GM12878 (cell line): ENCODE results near the gene C1D. TPM values are rescaled to one million over a fixed set of nuclear protein-coding genes. Genes with fewer than 3 reads are reported as not detected.

Experiments used
- ATAC-seq: fragments of 200-7000 bp; cut with Tn5 transposase; 3 replicates; pipeline ENCODE4 v1.9.1; 2020; ENCODE audit warnings: mild to moderate bottlenecking, moderate library complexity
- BruUV-seq: library from RNA; stranded (reverse); fragments of 400-500 nt; replicated peaks from 2 replicates; lab custom pipeline; 2021; lab: Mats Ljungman, UMichigan
- CTCF ChIA-PET: fragments of 300-600 bp; sonication (Branson Sonifier 250); formaldehyde crosslinking; extraction: SDS; loops from one replicate; lab custom pipeline; 2021; ENCODE audit warnings: inconsistent platforms; lab: Yijun Ruan, JAX
- POLR2A ChIA-PET: fragments of 350-600 bp; formaldehyde crosslinking; extraction: SDS; loops from one replicate; lab custom pipeline; 2021; ENCODE audit warnings: inconsistent platforms; lab: Charles Lee
- RAD21 ChIA-PET: fragments of 300-600 bp; sonication (Branson Sonifier 250); formaldehyde crosslinking; loops from one replicate; lab custom pipeline; 2023; ENCODE audit warnings: antibody characterized with exemption; ENCODE audit not compliant: unreplicated experiment; lab: Charles Lee
- SMC1A ChIA-PET: fragments of 300-600 bp; sonication (Branson Sonifier 250); formaldehyde crosslinking; loops from one replicate; lab custom pipeline; 2023; ENCODE audit not compliant: unreplicated experiment, uncharacterized antibody; lab: Charles Lee
- DNase-seq: peaks from one replicate; pipeline ENCODE4 v3.0.0-alpha.2; 2011; ENCODE audit warnings: low read depth, low spot score
- FAIRE-seq: peaks from 3 replicates; lab custom pipeline; 2011; peaks lifted over from hg19 to GRCh38; lab: Jason Lieb, UNC
- H2AFZ ChIP-seq: 2 replicates; pipeline ENCODE4 v1.6.0; 2011; ENCODE audit warnings: low read depth, low read length, control low read depth; ENCODE audit not compliant: control insufficient read depth
- H3K27ac ChIP-seq: 2 replicates; pipeline ENCODE4 v1.5.1; 2011; ENCODE audit warnings: control low read depth; ENCODE audit not compliant: control insufficient read depth, insufficient read depth
- H3K27me3 ChIP-seq, 2 experiments: replicated peaks in 1 of 2; 2 replicates each; pipeline versions ENCODE4 v1.6.0 to v1.6.1; 2011; ENCODE audit warnings: low read length in 1 of 2; ENCODE audit not compliant: control insufficient read depth in 2 of 2, insufficient read depth in 2 of 2
- H3K36me3 ChIP-seq, 2 experiments: 2 replicates each; pipeline ENCODE4 v1.5.1; 2011; ENCODE audit warnings: low read length in 1 of 2; ENCODE audit not compliant: control insufficient read depth in 2 of 2, insufficient read depth in 2 of 2
- H3K4me1 ChIP-seq: 2 replicates; pipeline ENCODE4 v1.6.1; 2011; ENCODE audit warnings: mild to moderate bottlenecking, low read length, moderate library complexity, mixed read lengths; ENCODE audit not compliant: control insufficient read depth, insufficient read depth
- H3K4me2 ChIP-seq: 2 replicates; pipeline ENCODE4 v1.6.0; 2011; ENCODE audit warnings: control low read depth; ENCODE audit not compliant: control insufficient read depth, insufficient read depth
- H3K4me3 ChIP-seq: fragments of 200-600 bp; sonication (generic); 2 replicates; pipeline ENCODE4 v1.5.1; 2016
- H3K79me2 ChIP-seq: 2 replicates; pipeline ENCODE4 v1.6.0; 2011; ENCODE audit warnings: low read length; ENCODE audit not compliant: control insufficient read depth, insufficient read depth
- H3K9ac ChIP-seq: 2 replicates; pipeline ENCODE4 v1.8.0; 2011; ENCODE audit warnings: low read length, control low read depth, mixed read lengths; ENCODE audit not compliant: control insufficient read depth, insufficient read depth
- H3K9me3 ChIP-seq: replicated peaks from 3 replicates; pipeline ENCODE4 v1.5.1; 2011; ENCODE audit warnings: mild to moderate bottlenecking, low read length; ENCODE audit not compliant: control insufficient read depth, insufficient read depth
- H4K20me1 ChIP-seq: 2 replicates; pipeline ENCODE4 v1.6.0; 2011; ENCODE audit not compliant: control insufficient read depth, insufficient read depth
- ATF2 ChIP-seq: IDR thresholded peaks from 2 replicates; pipeline ENCODE4 v1.6.1; 2012; ENCODE audit warnings: low read length, inconsistent platforms
- CREM ChIP-seq: IDR thresholded peaks from 2 replicates; pipeline ENCODE4 v1.6.1; 2014; ENCODE audit warnings: antibody characterized with exemption, low read depth
- IRF5 ChIP-seq: fragments of 450-650 bp; IDR thresholded peaks from 2 replicates; pipeline ENCODE4 v1.6.1; 2017; ENCODE audit warnings: borderline replicate concordance
- KAT2A ChIP-seq: conservative IDR thresholded peaks from 2 replicates; pipeline ENCODE4 v1.6.1; 2011; ENCODE audit warnings: low read depth, low read length; ENCODE audit not compliant: control insufficient read depth
- POLR2A ChIP-seq: IDR thresholded peaks from 2 replicates; pipeline ENCODE4 v1.6.1; 2011; ENCODE audit warnings: low read depth, mild to moderate bottlenecking, low read length
- SMC3 ChIP-seq: IDR thresholded peaks from 2 replicates; pipeline ENCODE4 v1.6.1; 2011; ENCODE audit warnings: low read length, improper control_type of control experiment, borderline replicate concordance
- TCF3 ChIP-seq: IDR thresholded peaks from 2 replicates; pipeline ENCODE4 v1.6.1; 2012; ENCODE audit warnings: low read depth, mild to moderate bottlenecking, low read length, borderline replicate concordance; ENCODE audit not compliant: insufficient read depth
- ZBTB33 ChIP-seq: fragments of 450-650 bp; IDR thresholded peaks from 2 replicates; pipeline ENCODE4 v1.6.1; 2017; ENCODE audit warnings: mild to moderate bottlenecking
- ZSCAN29 ChIP-seq: fragments of 450-650 bp; IDR thresholded peaks from 2 replicates; pipeline ENCODE4 v1.6.1; 2017; ENCODE audit warnings: mild to moderate bottlenecking, moderate library complexity
- WGBS: methylation state at CpG from one replicate; pipeline ENCODE4 v1.1.6; 2016; ENCODE audit warnings: low lambda C conversion rate; ENCODE audit not compliant: insufficient replicate concordance, insufficient coverage; ENCODE audit errors: missing lambda C conversion rate; 5-methylcytosine and 5-hydroxymethylcytosine counted together
- in situ Hi-C: fragments of 300-500 bp; cut with MboI; formaldehyde crosslinking; loops from 9 replicates; pipeline ENCODE4 v1.14.3; 2018; ENCODE audit warnings: mixed read lengths
- intact Hi-C: fragments of 100-400 bp; cut with micrococcal nuclease; formaldehyde crosslinking; loops from one replicate; pipeline ENCODE4 v1.14.2; 2022; ENCODE audit not compliant: unreplicated experiment
- polyA plus RNA-seq, 11 experiments: library from polyadenylated mRNA; depleted of rRNA in 4 of 11; unstranded in 6 of 11; stranded (reverse) in 5 of 11; fragments of >200 nt; fragmentation: Nextera tagmentation in 4 of 11; fragmentation: Illumina TruSeq in 1 of 11; extraction: Ambion mirVana in 4 of 11; extraction: Trizol in 1 of 11; gene quantifications; 1 replicate in 1 of 11; 2 replicates in 10 of 11; pipeline versions ENCODE4 v1.2.1 to v1.2.3, GENCODE V29; 2011 to 2016; ENCODE audit warnings: inconsistent platforms in 2 of 11, missing spikeins in 2 of 11, low read depth in 1 of 11
- total RNA-seq, 4 experiments: library from RNA; depleted of rRNA in 3 of 4; stranded (reverse); fragments of >200 nt in 3 of 4; fragmentation: Illumina TruSeq in 1 of 4; extraction: Trizol in 1 of 4; gene quantifications; 2 replicates each; pipeline versions ENCODE4 v1.2.1 to v1.2.3, GENCODE V29; 2013 to 2021

C1D gene
- total and polyA plus RNA-seq, 10 of the 15 experiments (the other 5 are each of a cell fraction or from before 2014, with no cell fraction given): 18.9 to 152 (median 59.1) TPM

- CTCF ChIA-PET: no interaction called here
Measured at GRCh38 chr2:68041704-68042245, 21.0 kb downstream of the C1D start.

GRCh38 chr2:68040078-68040477 lies 22.7 kb downstream of the C1D start:
- DNase-seq (no peak), ATAC-seq (no peak), FAIRE-seq (no peak)
- Histone ChIP-seq H4K20me1 (no peaks in the 10 kb centered on the region), H3K4me3 (no peak overlapping the region), H3K4me2 (no peak overlapping the region), H2AFZ (no peak overlapping the region), H3K27ac (no peak overlapping the region), H3K9me3 (no peaks in the 10 kb centered on the region), H3K4me1 (no peaks in the 10 kb centered on the region), H3K79me2 (no peaks in the 10 kb centered on the region), H3K9ac (no peak overlapping the region), H3K36me3 (no peaks in the 10 kb centered on the region; a peak in 1 of 4 replicates), H3K27me3 (no peaks in the 10 kb centered on the region)
- ChIA-PET RAD21 (no interaction called here), POLR2A (no interaction called here), SMC1A (interaction anchor here (1.3 to 3.1 kb wide), 2 partner anchors 9 to 243 kb away, joined by 3 to 11 read pairs; no protein-coding TSS in a partner anchor), CTCF (interaction anchor here (0.7 to 1.5 kb wide), 3 partner anchors 9 to 23 kb away, joined by 3 to 4 read pairs (median 4); partner anchors contain the start of gene C1D)
- intact Hi-C loops: no loop called here
- WGBS: 97% methylated on average over 3 of the region's 3 CpGs
- no TSS peak for BruUV-seq
- in situ Hi-C loops: no loop called here
- TF ChIP-seq KAT2A (no peak), ZBTB33 (no peak), SMC3 (no peak), POLR2A (no peak), CREM (no peak), ATF2 (no peak), TCF3 (no peak), IRF5 (no peak)

More at GRCh38 chr2:68041704-68042245, 21.0 kb downstream of the C1D start:
- no peak for TF ChIP-seq ZSCAN29
- H2AFZ ChIP-seq: no peak overlapping the region
- H3K36me3 ChIP-seq: no peaks in the 10 kb centered on the region; a peak in 1 of 4 replicates
- H3K9me3 ChIP-seq: no peaks in the 10 kb centered on the region
- no peaks in the 10 kb centered on the region; the same call in 1 of the 2 replicates for H3K79me2 ChIP-seq
- no peak overlapping the region for H3K27ac ChIP-seq
- no peak overlapping the region for H3K9ac ChIP-seq
- BruUV-seq: no TSS peak
- RAD21 ChIA-PET: no interaction called here
- H3K4me2 ChIP-seq: no peak overlapping the region
- no peaks in the 10 kb centered on the region for H4K20me1 ChIP-seq
- H3K4me3 ChIP-seq: no peak overlapping the region
- H3K4me1 ChIP-seq: no peaks in the 10 kb centered on the region
- ATAC-seq (no peak), DNase-seq (no peak), FAIRE-seq (no peak)
- POLR2A ChIA-PET: no interaction called here
- intact Hi-C loops: no loop called here
- SMC1A ChIA-PET: interaction anchor here (3.1 kb wide), 1 partner anchor 11 kb away, joined by 11 read pairs; no protein-coding TSS in a partner anchor
- in situ Hi-C loops: no loop called here
- H3K27me3 ChIP-seq: no peaks in the 10 kb centered on the region
